ENCODE data around the gene MED15.

The MED15 gene

DNA sequence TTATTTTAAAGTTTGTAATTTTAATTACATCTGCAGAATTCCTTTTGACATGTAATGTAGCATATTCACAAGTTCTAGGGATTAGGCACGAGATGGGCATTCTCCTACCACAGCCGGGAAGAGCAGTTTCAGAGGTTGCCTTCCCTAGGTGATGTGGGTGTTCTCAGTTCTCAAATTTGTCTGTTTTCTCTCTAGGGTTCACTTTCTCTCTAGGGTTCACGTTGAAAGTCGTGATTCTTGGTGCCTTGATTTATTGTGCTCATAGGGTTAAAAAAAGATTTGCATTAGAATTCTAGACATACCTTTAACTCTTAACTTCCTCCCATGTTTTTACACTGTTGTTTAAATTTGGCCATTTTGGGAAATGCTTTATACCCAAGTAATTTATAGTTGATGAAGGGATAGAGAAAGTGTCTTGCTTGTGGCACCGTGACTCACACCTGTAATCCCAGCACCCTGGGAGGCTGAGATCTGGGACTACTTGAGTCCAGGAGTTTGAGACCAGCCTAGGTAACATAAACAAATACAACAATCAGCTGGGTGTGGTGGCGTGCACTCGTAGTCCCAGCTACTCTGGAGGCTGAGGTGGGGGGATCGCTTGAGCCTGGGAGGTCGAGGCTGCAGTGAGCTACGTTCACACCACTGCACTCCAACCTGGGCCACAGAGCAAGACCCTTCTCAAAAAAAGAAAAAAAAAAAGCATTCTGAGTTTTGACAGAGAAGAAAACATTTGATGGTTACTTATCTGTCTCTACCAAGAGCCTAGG is 3.6 kb downstream of the MED15 start:
- DNase-seq: no peak

DNA sequence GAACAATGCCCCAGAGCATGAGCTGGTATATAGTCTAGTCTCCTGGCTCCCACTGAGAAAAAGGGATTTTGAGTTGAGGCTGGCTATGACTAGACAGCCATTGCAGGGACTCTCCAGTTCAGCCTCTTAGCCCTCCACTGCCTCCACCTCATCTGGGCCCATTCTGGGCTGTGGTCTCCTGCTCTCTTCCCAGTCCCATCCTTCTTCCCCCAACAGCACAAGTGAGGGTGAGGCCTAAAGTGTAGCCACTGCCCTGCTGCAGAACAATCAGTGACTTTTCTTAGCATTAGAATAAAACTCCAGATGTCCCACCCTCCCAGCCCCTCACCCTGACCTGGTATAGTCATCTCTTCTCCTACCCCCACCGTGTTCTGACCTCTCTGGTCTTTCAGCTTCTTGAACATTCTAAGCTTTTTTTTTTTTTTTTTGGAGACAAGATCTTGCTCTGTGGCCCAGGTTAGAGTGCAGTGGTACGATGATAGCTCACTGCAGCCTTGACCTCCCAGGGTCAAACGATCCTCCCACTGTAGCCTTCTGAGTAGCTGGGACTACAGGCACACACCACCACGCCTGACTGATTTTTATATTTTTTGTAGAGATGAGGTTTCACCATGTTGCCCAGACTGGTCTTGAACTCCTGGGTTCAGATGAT is 4.3 kb downstream of the MED15 start:
- DNase-seq: no peak

DNA sequence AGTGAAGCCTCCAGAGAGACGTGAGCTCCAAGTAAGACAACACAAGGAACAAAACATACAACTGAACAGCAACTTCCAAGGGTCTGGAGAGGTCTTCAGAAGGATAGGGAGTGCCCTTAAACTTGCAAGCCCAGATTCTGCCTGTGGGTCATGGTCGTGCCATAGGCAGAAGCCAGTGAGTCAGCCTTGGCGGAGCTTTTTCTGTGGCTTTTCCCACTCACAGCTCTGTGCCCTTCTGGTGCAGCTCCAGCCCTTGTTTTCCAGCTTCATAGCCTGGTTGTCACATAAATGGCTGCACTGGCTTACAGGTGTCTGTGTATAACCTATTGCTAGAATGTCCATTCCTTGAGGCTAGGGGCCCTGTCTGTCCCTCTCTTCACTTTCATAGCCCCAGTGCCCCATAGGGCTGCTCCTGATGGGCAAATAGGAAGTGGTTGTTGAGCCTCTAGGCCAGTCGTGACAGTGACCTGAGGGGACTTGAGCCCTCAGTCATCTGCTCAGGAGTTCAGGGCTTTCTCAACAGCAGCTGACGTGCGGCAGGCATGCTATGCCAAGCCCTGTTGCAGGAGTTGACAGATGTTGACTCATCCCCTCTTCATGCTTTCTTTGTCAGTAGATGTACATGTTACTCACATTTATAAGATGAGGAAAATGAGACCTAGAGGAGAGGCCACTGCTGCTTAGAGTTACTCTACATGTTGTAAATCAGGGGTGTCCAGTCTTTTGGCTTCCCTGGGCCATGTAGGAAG is 7.4 kb downstream of the MED15 start:
- no peak for DNase-seq

- no peak for DNase-seq
Measured at GRCh38 chr22:20516399-20516798, 9.0 kb downstream of the MED15 start.

GRCh38 chr22:20517422-20517821 is 10.0 kb downstream of the MED15 start:
- no peak for DNase-seq

DNA sequence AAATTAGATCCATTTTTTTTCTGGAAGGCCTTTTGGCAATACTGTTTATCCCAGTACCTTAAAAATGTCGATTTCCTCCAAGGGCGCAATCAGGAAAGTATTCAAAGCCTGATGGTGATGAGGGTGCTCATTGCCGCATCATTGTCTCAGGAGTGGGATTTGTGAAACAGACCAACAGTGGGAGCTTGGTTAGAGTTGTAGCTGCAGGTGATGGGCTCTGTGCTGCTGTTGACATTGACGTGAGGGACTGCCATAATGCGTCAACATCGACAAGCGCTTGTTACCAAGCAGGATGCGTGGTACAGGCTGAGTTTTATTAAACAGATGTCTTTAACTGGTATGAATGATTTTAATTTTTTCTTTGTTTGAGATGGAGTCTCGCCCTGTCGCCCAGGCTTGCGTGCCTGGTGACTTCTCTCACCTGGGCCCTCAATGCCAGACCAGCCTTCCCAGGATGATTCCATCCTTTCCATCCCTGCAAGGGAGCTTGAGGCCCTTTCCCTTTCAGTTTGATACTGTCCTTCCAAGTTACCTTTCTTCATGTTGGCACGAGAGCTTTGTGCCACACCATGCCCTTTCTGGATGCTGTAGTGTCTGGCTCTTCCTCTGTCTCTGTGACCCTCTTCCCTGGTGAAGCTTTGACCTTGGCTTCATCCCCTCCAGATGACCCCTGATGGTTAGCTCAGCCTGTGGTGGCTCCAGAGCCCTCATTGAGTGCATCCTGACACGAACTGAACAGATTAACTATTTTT is 10.6 kb downstream of the MED15 start:
- no peak for DNase-seq

GRCh38 chr22:20519558-20519957 is 12.1 kb downstream of the MED15 start:
- no peak for DNase-seq

DNA sequence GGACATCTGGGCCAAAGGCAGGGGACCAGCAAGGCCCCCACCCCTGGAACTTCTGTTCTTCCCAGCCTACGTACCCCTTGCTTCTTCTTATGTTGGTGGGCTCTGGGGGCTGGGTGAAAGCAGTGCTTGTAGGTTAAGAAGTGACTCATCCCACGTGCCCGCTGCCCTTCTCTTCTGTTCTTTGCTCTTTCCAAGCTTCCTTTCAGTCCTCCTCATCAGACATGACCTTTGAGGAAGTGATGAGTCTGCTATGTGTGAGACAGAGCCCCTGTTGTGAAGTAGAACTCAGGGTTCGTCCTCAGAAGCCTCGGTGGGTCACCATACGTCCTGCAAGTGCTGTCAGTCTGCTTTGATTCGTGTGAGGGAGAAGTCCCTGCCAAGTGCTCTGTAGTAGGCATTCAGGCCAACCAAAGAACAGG is 12.7 kb downstream of the MED15 start:
- no peak for DNase-seq

GRCh38 chr22:20522134-20523004 is 15.0 kb downstream of the MED15 start:
- no peak for DNase-seq

DNA sequence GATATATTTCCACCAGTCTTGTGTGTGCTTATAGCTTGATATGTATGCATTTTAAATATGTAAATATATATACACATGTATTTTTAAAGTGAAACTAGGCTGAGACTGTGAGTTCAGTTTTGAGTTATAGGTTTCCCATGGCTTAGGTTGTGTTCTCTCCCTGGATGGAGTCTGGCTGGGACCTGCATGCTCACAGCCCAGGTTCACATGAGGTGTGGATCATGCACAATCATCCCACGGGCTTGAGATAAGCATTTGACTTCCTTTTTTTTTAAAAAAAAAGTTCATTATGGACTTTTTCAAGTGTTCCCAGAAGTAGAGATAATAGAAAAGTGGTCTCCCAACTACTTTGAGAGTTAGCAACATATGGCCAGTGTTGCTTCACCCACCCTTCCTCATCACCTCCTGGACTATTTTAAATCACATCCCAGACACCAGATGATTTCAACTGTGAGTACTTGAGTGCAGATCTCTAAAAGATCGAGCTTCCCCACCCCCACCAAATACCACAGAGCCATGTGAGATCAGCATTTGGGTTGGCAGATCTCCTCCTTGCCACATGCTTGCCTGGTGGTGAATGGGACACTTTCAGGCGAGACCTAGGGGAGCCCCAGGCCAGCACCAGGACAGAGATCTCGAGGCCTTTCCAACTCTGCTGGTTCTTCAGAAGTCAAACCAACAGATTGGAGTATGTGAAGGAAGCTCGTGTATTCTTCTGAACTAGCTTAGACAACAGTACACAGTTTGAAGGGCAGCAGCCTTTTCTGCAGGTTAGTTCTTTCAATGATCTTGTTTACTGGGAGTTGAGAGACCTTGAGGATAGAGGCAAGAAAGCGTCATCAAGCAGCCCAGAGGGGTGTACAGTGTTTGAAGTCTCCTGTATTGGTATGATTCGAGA is 15.9 kb downstream of the MED15 start:
- DNase-seq: no peak

- DNase-seq: no peak
Measured at GRCh38 chr22:20524004-20524481, 16.6 kb downstream of the MED15 start.

GRCh38 chr22:20525048-20525447 is 17.6 kb downstream of the MED15 start:
- no peak for DNase-seq

DNA sequence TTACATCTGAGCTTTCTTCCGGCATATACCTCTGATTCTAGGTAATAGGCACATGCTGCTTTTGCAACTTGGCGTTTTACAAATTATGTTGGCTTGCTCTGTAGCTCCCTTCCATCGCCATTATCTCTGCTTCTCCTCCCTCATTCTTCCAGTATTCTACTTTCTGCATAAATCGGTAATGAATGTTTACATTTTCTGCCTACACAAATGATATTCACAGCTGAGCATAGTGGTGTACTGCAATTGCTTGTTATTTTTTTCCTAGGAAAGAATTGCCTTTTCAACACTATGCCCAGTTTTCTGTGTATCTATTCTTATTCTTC is 18.9 kb downstream of the MED15 start:
- DNase-seq: no peak

- DNase-seq: no peak
Measured at GRCh38 chr22:20526628-20527355, 19.4 kb downstream of the MED15 start.

- DNase-seq: no peak
Measured at GRCh38 chr22:20528405-20528978, 21.1 kb downstream of the MED15 start.

- no peak for DNase-seq
Measured at GRCh38 chr22:20530368-20531153, 23.2 kb downstream of the MED15 start.

GRCh38 chr22:20531154-20531403 is 23.7 kb downstream of the MED15 start:
- DNase-seq: no peak

- peak; percentile 65 for DNase-seq
Measured at GRCh38 chr22:20531404-20532201, 24.2 kb downstream of the MED15 start.
